Right lobe of liver (tissue), 6 donors: ENCODE measurements around the gene GALNT12. TPM values are rescaled to one million over a fixed set of nuclear protein-coding genes. Genes with fewer than 3 reads are reported as not detected.
A peak's percentile ranks its signal among the peaks of the same experiment; 100 is the strongest.

ENCODE experiments used
- ATAC-seq, 4 donors: fragments of 200-7000 bp; cut with Tn5 transposase; one replicate each; pipeline ENCODE4 v1.9.1; 2020; ENCODE audit warnings: mild to moderate bottlenecking in 4 of 4, moderate library complexity in 4 of 4
- DNase-seq, 3 donors: peaks; one replicate each; pipeline ENCODE4 v3.0.0-alpha.2; 2020
- H3K27ac ChIP-seq, 3 donors: fragments of 200-600 bp; one replicate each; pipeline ENCODE4 v1.8.0; 2022
- H3K27me3 ChIP-seq, 2 donors: fragments of 200-600 bp; one replicate each; pipeline ENCODE4 v1.8.0; 2022
- H3K36me3 ChIP-seq, 4 donors: fragments of 200-600 bp; sonication (generic) in 1 of 4; one replicate each; pipeline versions ENCODE4 v1.5.1 to v1.8.0; 2017 to 2022; ENCODE audit warnings: control low read depth in 1 of 4
- H3K4me1 ChIP-seq, 4 donors: fragments of 200-600 bp; sonication (generic) in 1 of 4; one replicate each; pipeline versions ENCODE4 v1.5.1 to v1.8.0; 2017 to 2022; ENCODE audit warnings: control low read depth in 1 of 4
- H3K4me3 ChIP-seq, 3 donors: fragments of 200-600 bp; one replicate each; pipeline ENCODE4 v1.8.0; 2022
- H3K9me3 ChIP-seq, 4 donors: fragments of 200-600 bp; sonication (generic) in 1 of 4; one replicate each; pipeline versions ENCODE4 v1.5.1 to v1.8.0; 2017 to 2022; ENCODE audit warnings: control low read depth in 1 of 4
- POLR2A ChIP-seq: fragments of 450-650 bp; IDR thresholded peaks from one replicate; pipeline ENCODE4 v1.6.1; 2017; ENCODE audit warnings: antibody characterized with exemption, mild to moderate bottlenecking
- WGBS: methylation state at CpG from one replicate; pipeline ENCODE4 v1.1.6; 2018; ENCODE audit warnings: low coverage, low lambda C conversion rate; ENCODE audit not compliant: insufficient coverage; ENCODE audit errors: missing lambda C conversion rate; 5-methylcytosine and 5-hydroxymethylcytosine counted together
- intact Hi-C, 2 donors: fragments of 100-400 bp; cut with DNase I; formaldehyde crosslinking; loops; one replicate each; pipeline versions ENCODE4 v1.11.2 to v1.14.1; 2022
- total RNA-seq, 6 experiments: library from RNA; depleted of rRNA in 2 of 6; stranded (reverse); fragments of >200 nt in 2 of 6; fragmentation: NEBNext Ultra II Directional in 3 of 6; extraction: Animal tissue kit (Norgen Biotek cat#: 25700) in 3 of 6; gene quantifications; one replicate each; pipeline versions ENCODE4 v1.1.0 to v1.2.4, GENCODE V29; 2016 to 2023
- TF ChIP-seq, protein P1 (sequence below), 4 donors: fragments of 200-600 bp in 3 of 4; fragments of 450-650 bp in 1 of 4; IDR thresholded peaks; one replicate each; pipeline versions ENCODE4 v1.5.1 to v1.8.0; 2016 to 2022; ENCODE audit warnings: antibody characterized with exemption in 4 of 4, mild to moderate bottlenecking in 2 of 4
- donor health status: DM: no; HTN: yes; CAD: no.
- donor health status: DM: no; HTN: no; CAD: no.
- donor health status: DM: no; HTN: no; CAD: no.
- donor health status: DM: no; HTN: yes; CAD: no.
- donor health status: DM: no; HTN: yes; CAD: no.

Gene GALNT12
- total RNA-seq, 6 experiments from 2014 or later, result 0.06 to 1.1 (median 0.30) TPM; not detected in 1

DNA sequence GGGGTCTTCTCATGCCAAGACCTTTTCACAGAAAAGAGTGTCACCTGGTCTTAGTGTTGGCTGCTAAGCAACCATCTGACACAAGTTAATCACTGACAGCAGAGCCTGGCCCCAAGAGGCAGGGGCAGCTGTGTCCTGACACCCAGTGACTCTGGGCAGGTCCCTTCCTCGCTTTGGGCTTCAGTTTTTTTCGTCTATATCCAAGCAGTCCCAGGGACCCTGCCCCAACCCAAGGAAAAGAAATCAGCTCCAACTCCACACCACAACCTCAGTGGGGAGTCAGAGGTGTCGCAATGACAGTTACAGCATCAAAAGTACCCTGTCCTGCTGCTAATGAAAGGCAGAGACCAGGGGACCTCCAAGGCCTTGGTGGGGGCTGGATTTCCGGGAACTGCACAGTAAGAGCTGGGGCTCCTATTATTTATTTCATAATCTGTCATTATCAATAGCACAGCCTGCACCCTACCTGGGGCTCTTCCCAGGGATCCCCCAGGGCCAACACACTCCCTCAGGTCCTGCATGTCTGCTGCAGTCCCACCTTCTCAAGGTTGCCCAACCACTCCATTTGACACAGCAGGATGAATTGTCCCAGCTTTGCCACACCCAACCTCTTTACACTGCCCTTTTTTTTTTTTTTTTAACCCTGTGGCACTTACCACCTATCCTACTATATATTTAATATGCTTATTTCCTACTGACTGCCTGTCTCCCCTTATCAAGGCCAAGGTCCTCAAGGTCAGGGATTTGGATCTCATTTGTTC is 20.5 kb upstream of the GALNT12 start:
- Histone ChIP-seq H3K27ac (no peak overlapping the region), H3K9me3 (no peaks in the 10 kb centered on the region), H3K36me3 (no peaks in the 10 kb centered on the region), H3K4me1 (no peaks in the 10 kb centered on the region), H3K27me3 (no peaks in the 10 kb centered on the region), H3K4me3 (no peak overlapping the region)
- intact Hi-C loops, result no loop called here
- WGBS, result 86% methylated on average over 2 of the region's 4 CpGs
- DNase-seq, result peak in 1 of 3 donors; percentile 26
- TF ChIP-seq POLR2A, result no peak
- TF ChIP-seq, protein P1, sequence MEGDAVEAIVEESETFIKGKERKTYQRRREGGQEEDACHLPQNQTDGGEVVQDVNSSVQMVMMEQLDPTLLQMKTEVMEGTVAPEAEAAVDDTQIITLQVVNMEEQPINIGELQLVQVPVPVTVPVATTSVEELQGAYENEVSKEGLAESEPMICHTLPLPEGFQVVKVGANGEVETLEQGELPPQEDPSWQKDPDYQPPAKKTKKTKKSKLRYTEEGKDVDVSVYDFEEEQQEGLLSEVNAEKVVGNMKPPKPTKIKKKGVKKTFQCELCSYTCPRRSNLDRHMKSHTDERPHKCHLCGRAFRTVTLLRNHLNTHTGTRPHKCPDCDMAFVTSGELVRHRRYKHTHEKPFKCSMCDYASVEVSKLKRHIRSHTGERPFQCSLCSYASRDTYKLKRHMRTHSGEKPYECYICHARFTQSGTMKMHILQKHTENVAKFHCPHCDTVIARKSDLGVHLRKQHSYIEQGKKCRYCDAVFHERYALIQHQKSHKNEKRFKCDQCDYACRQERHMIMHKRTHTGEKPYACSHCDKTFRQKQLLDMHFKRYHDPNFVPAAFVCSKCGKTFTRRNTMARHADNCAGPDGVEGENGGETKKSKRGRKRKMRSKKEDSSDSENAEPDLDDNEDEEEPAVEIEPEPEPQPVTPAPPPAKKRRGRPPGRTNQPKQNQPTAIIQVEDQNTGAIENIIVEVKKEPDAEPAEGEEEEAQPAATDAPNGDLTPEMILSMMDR (IDR thresholded peaks at IDR 0.05), result no peak
- no peak for ATAC-seq

DNA sequence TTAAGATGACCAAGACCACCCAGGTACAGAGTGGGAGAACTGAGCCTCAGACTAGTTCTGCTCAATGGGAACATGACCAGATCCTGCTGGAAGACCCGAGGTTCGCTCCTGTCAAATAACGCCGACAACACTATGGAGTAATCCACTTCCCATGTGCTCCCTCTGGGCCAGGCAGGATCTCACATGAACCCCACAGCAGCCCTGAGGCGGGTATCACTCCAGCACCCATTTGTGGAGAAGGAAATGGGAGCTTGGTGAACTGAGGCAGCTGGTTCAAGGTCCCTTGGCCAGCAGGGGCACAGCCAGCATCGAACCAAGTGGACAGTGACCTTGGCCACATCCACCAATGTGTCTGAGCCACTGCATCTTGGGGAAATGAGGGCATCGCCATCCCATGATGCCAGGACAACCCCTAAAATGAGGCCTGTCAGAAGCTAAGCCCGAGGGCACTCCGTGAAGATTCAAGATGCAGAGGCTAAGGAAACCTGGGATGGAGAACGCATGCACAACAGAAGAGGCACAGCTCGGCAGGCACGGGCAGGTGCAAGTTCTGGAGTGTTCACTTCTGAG is 19.6 kb upstream of the GALNT12 start:
- no peaks in the 10 kb centered on the region for H3K4me1 ChIP-seq
- DNase-seq, result peak in 1 of 3 donors; percentile 20
- H3K36me3 ChIP-seq, result no peaks in the 10 kb centered on the region
- ATAC-seq, result no peak
- no peak overlapping the region for H3K4me3 ChIP-seq
- 80% methylated on average over 3 of the region's 12 CpGs for whole genome bisulfite sequencing
- TF ChIP-seq, protein P1 (IDR thresholded peaks at IDR 0.05), result no peak
- H3K27ac ChIP-seq, result no peak overlapping the region
- no peaks in the 10 kb centered on the region for H3K27me3 ChIP-seq
- intact Hi-C loops, result no loop called here
- H3K9me3 ChIP-seq, result no peaks in the 10 kb centered on the region

DNA sequence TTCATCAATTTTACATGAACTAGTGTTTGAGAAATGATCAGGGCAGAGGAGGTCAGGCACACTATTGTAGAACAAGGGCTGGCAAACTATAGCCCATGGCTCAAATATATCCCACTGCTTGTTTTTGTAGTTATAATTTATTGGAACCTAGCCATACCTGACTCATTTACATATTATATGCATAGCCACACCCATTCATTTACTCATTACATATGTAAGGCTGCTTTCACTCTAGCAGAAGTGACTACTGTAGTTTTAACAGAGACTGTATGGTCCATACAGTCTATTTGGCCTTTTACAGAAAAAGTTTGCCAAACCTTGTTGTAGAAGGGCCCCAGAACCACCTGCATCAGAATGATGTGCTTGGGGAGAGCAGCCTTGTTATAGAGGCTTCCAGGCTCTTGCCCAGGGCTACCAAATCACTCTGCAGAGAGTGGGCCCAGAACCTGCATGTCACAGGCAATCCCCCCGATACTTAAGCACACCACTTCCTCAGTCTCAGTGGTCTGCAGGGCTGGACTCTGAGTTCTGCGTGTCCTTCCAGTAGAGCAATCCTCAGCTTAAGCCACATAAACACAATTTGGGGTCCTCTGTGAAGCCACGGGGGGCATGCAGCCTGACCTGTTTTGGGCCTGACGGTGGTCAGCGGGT is 17.9 kb upstream of the GALNT12 start:
- 83% methylated on average over 1 of the region's 5 CpGs for WGBS
- intact Hi-C loops, result no loop called here

DNA sequence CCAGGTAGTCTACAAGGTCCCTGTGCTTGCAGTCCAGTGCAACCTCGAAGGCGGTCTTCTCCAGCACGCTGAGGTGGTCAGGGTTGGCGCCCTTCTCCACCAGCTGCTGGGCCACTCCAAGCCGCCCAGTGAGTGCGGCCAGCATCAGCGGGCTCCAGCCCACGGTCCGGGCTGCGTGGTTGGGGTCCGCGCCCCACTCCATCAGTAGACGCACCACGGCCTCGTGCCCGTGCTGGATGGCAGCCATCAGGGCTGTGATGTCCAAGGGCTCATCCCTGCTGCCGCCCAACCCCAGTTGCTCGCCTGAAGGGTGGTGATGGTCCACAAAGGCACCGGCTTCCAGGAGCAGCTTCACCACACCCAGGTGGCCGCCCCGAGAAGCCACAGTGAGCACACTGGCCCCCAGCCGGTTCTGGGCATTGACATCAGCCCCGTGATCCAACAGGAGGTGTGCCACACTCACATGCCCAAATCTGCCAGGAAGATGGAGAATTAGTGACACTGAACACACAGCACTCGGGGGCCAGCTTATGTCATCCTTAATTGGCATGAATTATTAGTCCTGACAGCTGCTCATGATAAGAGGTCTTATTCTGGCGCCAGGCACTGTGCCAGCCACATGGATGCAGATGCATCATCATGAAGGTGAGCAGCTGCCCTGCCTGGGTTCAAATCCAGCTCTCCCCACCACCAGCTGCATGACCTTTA is 17.2 kb upstream of the GALNT12 start:
- intact Hi-C loops, result no loop called here
- no peak for ATAC-seq
- peak in 1 of 3 donors; percentile 38 for DNase-seq
- H3K4me1 ChIP-seq, result no peaks in the 10 kb centered on the region
- TF ChIP-seq POLR2A, result no peak
- TF ChIP-seq, protein P1 (IDR thresholded peaks at IDR 0.05), result no peak
- no peak overlapping the region for H3K27ac ChIP-seq
- no peak overlapping the region for H3K4me3 ChIP-seq
- WGBS, result no CpG with 5 or more reads among the region's 25 CpGs
- no peaks in the 10 kb centered on the region for H3K9me3 ChIP-seq
- no peaks in the 10 kb centered on the region for H3K27me3 ChIP-seq
- no peaks in the 10 kb centered on the region for H3K36me3 ChIP-seq

More for the DNA sequence above, 17.9 kb upstream of the GALNT12 start:
- Histone ChIP-seq H3K9me3 (no peaks in the 10 kb centered on the region), H3K27ac (no peak overlapping the region), H3K4me1 (no peaks in the 10 kb centered on the region), H3K36me3 (no peaks in the 10 kb centered on the region), H3K27me3 (no peaks in the 10 kb centered on the region), H3K4me3 (no peak overlapping the region)
- no peak for TF ChIP-seq POLR2A
- TF ChIP-seq, protein P1 (IDR thresholded peaks at IDR 0.05), result no peak
- DNase-seq (no peak), ATAC-seq (no peak)
